GM21381 (cell line): ENCODE measurements around the gene TREML2.
"Not testable (repeated sequence)": the region's sequence is repeated elsewhere in the genome, so short reads cannot be mapped to it uniquely, and the experiment has no call there.

ENCODE experiments used
- ATAC-seq: cut with Tn5 transposase; IDR thresholded peaks from one replicate; pipeline ENCODE4 v1.9.1; 2021; ENCODE audit warnings: mild to moderate bottlenecking, moderate library complexity; ENCODE audit not compliant: unreplicated experiment

TREML2 gene

DNA sequence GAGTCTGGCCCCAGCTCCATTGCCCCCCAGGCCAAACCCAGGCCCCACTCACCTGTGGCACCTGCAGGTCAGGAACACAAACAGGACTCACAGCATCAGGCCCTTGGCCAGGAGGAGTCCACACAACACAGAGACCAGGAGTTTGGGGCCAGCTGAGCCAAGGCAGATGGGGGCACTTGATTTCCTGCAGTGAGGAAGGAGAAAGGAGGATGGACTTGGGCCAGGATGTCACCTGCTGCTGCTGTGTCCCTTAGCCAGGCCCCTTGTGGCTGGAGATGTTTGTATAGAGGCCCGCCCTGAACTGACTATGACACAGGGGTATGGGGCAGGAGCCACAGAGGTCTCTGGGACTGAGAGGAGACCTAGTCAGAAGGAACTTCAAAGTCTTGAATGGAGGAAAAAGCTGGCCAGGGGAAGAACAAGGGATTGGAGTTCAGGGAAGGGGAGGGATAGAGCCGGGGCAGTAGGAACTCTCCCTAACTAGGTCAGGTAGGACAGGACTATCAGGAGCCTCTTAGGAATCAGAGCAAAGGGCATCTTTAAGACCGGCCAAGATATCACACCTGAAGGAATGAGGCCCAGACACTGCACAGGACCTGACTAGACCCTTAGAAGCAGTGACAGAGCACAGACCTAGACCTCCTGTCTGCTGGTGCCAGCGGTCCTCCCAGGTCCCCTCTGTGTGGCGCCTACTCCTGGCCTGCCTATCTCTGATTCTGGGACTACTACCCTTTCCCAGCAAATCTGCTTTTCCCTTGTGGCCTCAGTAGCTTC lies 8.8 kb upstream of the TREML2 start:
- no peak for ATAC-seq

DNA sequence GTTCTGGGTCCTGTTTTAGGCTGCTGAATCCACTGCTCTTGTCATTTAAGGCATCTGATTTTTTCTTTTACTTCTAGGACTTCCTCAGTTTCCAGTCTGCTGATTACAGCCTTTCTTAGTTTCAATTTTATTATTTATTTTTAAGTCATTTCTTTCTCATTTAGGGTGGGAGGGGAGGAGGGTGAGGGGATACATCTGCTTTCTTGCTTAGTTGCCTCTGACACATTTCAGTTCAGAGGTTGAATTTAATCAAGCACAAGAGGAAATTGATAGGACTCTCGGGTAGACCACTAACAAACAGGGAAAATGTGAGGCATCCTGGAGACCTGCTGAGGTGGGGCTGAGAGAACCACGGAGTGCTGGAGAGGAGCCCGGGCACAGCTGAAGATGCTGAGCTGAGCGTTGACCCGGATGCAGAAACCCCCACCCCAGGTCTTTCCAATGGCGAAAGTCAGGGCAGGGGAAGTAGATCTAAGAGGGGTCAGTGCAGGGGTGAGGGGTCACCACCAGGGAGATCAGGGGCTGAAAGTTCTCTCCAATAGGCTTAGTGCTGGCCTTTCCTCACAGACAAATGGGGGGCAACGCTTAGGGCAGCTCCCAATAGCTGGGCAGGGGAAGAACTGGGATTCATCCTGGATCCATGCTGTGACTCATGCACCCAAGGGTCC lies 7.6 kb upstream of the TREML2 start:
- ATAC-seq, result no peak

GRCh38 chr6:41204156-41204555 lies 3.2 kb upstream of the TREML2 start:
- no peak for ATAC-seq

DNA sequence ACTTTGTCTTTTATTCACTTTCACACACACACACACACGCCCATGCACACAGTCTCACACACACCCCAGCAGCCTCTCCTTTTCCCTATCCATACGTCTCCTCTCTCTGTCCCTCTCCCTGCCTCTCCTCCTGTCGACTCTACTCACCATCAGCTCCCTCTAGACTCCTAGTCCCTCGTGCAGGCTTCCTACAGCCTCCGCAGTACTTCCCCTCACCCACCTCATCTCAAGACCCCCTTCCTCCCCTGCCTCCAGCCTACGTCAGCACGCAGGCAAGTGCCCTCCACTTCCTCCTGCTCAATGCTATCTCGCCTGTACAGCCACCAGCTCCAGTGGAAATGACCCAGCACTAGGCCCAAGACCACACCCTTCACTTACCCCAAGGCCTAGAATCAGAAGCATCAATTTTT lies 820 bp upstream of the TREML2 start:
- no peak for ATAC-seq

- peak; percentile 37 for ATAC-seq
Observed at GRCh38 chr6:41200296-41200900, 551 bp downstream of the TREML2 start.

GRCh38 chr6:41199552-41200246 lies 1.2 kb downstream of the TREML2 start:
- peak; percentile 47 for ATAC-seq

DNA sequence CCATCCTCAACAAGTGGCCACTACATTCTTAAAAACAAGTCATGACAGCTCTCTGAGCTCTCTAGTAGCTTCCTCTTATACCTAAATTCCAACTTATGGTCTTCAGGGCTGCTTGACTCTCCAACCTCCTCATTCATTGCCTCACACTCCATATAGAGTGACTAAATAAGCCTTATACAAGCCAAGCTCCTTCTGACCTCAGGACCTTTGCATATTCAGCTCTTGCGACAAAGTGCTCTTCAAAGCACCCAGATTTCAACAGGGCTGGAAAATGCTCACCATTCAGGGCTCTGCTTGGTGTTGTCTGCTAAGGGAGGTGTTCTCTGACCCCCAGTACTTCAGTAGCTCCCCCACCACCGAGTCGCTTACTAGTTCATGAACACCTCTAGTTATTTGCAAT lies 3.7 kb downstream of the TREML2 start:
- no peak for ATAC-seq

DNA sequence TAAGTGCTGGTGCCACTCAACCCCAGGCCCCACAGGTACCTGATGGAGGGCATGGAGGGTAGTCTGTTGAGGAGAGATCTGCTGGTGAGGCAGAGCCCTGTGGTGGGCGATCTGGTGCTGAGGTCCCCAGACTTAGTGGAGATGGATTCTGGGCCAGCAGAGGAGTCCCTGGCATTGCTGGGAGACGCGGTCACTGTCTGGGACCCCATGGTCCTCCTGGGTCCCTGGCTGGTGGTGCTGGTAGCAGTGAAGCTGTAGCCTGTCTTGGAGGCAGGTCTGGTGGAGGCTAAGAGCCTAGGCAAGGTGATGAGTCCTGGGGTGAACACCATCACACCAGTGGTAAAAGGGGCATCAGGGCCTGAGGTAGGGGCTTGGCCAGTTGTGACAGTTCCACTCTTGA lies 6.6 kb downstream of the TREML2 start:
- ATAC-seq, result no peak

GRCh38 chr6:41193884-41194283 lies 7.1 kb downstream of the TREML2 start:
- ATAC-seq, result no peak

GRCh38 chr6:41193171-41193734 lies 7.7 kb downstream of the TREML2 start:
- ATAC-seq, result no peak

GRCh38 chr6:41191569-41191968 lies 9.4 kb downstream of the TREML2 start:
- ATAC-seq, result no peak

DNA sequence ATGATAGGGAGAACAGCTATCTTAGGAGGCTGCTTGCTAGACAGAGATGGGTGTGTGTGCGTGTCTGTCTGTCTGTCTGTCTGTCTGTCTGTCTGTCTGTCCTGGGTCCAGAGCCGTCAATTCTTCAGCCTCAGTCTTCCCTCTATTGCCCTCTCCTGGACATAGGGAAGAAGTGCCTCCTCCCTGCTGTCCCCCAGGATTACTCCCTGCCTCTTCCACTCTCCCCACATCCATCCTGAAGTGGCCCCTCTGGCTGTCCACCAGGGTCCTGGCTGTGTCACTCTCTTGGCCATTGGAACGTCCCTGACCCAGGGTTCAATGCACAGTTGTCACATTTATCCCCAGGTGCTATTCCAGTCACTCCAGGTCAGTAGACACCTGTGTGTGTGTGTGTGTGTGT lies 10.2 kb downstream of the TREML2 start:
- ATAC-seq, result no peak

DNA sequence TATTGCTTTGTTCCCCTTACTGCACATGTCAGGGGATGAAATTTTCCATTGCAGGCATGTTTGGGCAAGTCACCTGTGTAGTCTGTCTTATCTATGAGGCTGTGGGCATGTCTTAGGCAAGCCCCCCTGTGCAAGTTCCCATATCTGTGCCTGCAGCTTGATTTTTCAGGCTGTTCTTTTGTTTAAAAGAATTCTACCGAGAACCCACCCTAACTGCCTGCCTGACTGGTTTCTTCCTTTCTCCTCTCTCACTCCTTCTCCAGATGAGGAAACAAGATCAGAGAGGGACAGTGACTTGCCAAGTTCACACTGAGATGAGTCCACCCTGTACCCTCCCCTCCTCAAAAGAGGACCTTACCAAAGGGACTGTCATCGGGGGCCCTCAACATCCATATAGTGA lies 11.0 kb downstream of the TREML2 start:
- ATAC-seq, result no peak

GRCh38 chr6:41189046-41189445 lies 11.9 kb downstream of the TREML2 start:
- not testable (repeated sequence) for ATAC-seq

DNA sequence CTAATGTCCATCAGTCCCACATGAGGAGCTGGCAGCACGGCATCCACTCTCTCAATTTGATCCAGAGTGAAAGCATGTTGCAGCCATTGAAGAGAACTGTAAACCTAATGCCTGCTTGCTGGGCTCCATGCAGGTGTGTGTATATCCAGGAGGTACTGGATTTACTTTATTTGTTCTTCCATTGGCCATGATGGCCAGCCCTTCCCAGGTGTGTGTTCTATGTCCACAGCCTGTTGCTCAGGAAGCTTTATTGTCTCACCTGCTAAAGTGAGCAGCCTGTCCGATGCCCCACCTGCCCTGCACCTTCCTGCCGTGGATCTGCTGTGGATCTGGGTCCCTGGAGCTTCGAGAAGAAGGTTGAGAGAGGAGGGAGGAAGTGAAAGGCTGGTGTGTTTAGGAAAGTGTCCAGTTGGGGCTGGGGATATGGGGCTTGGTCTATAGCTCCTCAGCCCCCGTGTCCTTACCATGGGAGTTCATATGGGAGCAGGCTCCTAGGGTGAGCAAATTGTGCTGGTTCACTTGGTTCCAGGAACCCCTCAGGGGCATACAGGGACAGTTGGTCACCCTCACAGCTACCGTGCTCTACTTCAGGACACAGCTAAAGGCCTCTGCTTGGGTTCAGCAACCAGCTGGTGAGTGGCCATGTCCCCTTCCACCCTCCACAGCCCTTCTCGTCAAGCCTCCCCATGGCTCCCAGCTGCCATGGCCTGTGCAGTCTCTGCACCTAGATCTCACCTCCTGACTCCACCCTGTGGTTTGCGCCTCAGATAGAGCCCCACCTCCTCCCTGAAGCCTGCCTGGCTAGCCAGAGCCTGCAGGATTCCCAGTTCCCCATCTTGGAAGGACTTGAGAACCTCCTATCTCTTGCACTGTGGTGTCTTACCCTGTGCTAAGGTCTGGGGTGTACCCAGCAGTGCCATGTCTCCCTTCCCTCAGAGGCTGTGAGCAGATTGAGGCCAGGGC lies 12.7 kb downstream of the TREML2 start:
- ATAC-seq, result no peak

GRCh38 chr6:41186031-41186562 lies 14.9 kb downstream of the TREML2 start:
- no peak for ATAC-seq

DNA sequence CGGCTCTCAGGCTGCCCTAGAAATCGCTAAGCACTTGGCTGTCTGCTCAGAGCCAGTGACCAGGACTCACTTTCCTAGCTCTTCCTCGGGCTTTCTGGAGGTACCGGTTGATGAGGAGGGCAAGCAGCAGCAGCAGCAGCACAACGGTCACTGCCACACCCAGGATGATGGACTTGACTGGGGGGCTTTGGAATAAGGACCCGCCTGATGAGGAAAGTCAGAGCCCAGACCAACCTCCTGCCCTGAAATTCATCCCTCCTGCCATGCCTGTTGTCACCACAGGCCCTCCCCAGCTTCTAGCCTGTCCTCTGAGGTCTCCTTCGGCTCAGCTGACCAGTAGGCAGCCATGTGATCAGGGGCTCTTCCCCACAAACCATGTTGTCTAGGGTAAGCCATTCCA lies 16.2 kb downstream of the TREML2 start:
- ATAC-seq, result no peak

- no peak for ATAC-seq
Observed at GRCh38 chr6:41182069-41183034, 18.6 kb downstream of the TREML2 start.

GRCh38 chr6:41181566-41181965 lies 19.4 kb downstream of the TREML2 start:
- ATAC-seq, result no peak
